Astrocyte (in vitro differentiated cells and primary cell): ENCODE measurements around the gene OR51V1.

ENCODE experiments used
- EZH2 ChIP-seq: IDR thresholded peaks from 2 replicates; pipeline ENCODE4 v1.6.1; 2012; ENCODE audit warnings: mild to moderate bottlenecking, low read length, inconsistent platforms; ENCODE audit not compliant: insufficient read depth
- TF ChIP-seq, protein P1 (sequence below): IDR thresholded peaks from 2 replicates; pipeline ENCODE4 v1.5.1; 2011; ENCODE audit warnings: low read depth, mild to moderate bottlenecking, inconsistent platforms, low read length, moderate library complexity; ENCODE audit not compliant: insufficient read depth

DNA sequence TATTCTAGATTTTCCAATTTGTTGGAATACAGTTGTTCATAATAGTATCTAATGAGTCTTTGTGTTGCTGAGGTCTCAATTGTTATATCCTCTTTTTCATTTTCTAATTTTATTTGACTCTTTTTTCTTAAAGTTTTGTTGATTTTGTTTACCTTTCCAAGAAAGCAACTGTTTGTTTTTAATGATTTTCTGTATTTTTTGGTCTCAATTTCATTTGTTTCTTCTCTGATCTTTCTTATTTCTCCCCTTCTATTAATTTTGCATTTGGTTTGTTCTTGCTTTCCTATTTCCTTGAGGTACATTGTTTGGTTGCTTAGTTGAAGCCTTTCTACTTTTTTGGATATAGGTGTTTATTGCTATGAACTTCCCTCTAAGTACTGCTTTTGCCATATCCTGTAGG is 40.7 kb downstream of the OR51V1 start:
- TF ChIP-seq, protein P1, sequence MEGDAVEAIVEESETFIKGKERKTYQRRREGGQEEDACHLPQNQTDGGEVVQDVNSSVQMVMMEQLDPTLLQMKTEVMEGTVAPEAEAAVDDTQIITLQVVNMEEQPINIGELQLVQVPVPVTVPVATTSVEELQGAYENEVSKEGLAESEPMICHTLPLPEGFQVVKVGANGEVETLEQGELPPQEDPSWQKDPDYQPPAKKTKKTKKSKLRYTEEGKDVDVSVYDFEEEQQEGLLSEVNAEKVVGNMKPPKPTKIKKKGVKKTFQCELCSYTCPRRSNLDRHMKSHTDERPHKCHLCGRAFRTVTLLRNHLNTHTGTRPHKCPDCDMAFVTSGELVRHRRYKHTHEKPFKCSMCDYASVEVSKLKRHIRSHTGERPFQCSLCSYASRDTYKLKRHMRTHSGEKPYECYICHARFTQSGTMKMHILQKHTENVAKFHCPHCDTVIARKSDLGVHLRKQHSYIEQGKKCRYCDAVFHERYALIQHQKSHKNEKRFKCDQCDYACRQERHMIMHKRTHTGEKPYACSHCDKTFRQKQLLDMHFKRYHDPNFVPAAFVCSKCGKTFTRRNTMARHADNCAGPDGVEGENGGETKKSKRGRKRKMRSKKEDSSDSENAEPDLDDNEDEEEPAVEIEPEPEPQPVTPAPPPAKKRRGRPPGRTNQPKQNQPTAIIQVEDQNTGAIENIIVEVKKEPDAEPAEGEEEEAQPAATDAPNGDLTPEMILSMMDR = no peak
- TF ChIP-seq EZH2 = no peak
